Measurements from ENCODE around the gene SUGP1. TPM values are rescaled to one million over a fixed set of nuclear protein-coding genes. Genes with fewer than 3 reads are reported as not detected.

SUGP1 gene, protein sequence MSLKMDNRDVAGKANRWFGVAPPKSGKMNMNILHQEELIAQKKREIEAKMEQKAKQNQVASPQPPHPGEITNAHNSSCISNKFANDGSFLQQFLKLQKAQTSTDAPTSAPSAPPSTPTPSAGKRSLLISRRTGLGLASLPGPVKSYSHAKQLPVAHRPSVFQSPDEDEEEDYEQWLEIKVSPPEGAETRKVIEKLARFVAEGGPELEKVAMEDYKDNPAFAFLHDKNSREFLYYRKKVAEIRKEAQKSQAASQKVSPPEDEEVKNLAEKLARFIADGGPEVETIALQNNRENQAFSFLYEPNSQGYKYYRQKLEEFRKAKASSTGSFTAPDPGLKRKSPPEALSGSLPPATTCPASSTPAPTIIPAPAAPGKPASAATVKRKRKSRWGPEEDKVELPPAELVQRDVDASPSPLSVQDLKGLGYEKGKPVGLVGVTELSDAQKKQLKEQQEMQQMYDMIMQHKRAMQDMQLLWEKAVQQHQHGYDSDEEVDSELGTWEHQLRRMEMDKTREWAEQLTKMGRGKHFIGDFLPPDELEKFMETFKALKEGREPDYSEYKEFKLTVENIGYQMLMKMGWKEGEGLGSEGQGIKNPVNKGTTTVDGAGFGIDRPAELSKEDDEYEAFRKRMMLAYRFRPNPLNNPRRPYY
- total RNA-seq = 26.8 TPM

DNA sequence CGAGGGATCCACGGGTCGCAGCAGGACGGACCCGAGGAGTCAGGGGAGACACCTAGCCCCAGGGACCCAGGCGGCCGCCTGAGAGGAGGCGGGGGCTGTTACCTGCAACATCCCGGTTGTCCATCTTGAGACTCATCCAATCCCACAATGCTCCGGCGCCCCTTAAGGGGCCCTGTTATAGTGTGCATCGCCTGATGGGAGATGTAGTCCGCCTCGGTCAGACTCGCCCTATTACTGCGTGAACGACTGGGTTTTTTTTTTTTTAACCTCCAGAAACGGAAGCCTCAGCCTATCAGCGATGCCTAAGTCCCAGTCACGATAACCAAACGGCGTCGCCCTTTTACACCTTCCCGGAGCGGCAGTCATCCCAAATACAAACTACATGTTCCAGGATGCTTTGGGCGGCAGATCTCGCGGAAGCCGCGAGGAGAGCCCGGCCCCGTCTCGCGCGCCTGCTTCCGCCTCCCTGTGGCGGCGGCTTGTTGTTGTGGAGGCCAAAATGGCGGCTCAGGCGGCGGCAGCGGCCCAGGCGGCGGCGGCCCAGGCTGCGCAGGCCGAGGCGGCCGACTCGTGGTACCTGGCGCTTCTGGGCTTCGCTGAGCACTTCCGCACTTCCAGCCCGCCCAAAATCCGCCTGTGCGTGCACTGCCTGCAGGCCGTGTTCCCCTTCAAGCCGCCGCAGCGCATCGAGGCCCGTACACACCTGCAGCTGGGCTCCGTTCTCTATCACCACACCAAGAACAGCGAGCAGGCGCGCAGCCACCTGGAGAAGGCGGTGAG, at the start of gene SUGP1, which contains the start of gene MAU2:
SUGP1 (minus strand) TSS at position 149 of the 780 bp plus-strand sequence; CDS start at position 136, 13 bp downstream.
MAU2 (plus strand) TSS at position 469 of the 780 bp plus-strand sequence; CDS start at position 500, 31 bp downstream.

Small RNAs within 50 kb of the gene (small RNA-seq; reads per million reads assigned to genes)
- not detected for gene RNU6-1028P

Other genes with a start within 250 kb of the SUGP1 start
- 9.5 TPM for gene TMEM161A, start 182.0 kb downstream of the SUGP1 start, total RNA-seq
- not detected for gene MEF2B, start 150.2 kb downstream of the SUGP1 start, total RNA-seq
- 17.3 TPM for gene BORCS8, start 128.4 kb downstream of the SUGP1 start, total RNA-seq
- gene RFXANK, start 128.3 kb downstream of the SUGP1 start, total RNA-seq = 22.1 TPM
- 9.0 TPM for gene NR2C2AP, start 117.1 kb downstream of the SUGP1 start, total RNA-seq
- 241 TPM for gene NCAN, start 108.6 kb downstream of the SUGP1 start, total RNA-seq
- 0.46 TPM for gene TM6SF2, start 47.2 kb downstream of the SUGP1 start, total RNA-seq
- gene MAU2, start 320 bp upstream of the SUGP1 start, total RNA-seq = 34.1 TPM
- gene GATAD2A, start 85.2 kb upstream of the SUGP1 start, total RNA-seq = 16.1 TPM
- 1.2 TPM for gene TSSK6, start 195.0 kb upstream of the SUGP1 start, total RNA-seq
- gene NDUFA13, start 195.7 kb upstream of the SUGP1 start, total RNA-seq = 155 TPM
- 11.1 TPM for gene YJEFN3, start 208.4 kb upstream of the SUGP1 start, total RNA-seq
- 1.8 TPM for gene CILP2, start 217.8 kb upstream of the SUGP1 start, total RNA-seq

All from diencephalon (tissue), 1 donor.